ENCODE measurements around the gene PRPF40A. TPM values are rescaled to one million over a fixed set of nuclear protein-coding genes. Genes with fewer than 3 reads are reported as not detected.

Gene PRPF40A
- total and polyA plus RNA-seq, 2 experiments from 2014 or later, result 254 to 261 TPM

DNA sequence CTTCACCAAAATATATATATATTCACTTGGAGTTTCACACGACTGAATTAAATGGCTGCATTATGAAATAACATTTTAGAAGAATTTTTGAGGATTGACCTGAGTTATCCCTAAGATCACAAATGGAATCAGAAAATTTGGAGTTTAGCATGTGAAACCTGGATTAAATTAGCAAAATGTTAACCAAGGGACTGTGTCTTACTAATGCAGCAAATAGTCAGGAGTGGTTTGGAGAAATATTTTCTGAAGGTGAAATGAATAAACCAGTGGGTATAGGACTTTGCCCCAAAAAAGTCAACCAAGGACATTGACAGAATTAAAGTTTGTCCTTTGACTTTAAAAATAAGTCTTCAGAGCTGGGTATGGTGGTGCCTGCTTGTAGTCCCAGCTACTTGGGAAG is 111.2 kb downstream of the PRPF40A start (continued):
- TF ChIP-seq ZNF462 (CRISPR knock-in tag; IDR thresholded peaks at IDR 0.05) (no peak), ZNF114 (CRISPR knock-in tag; IDR thresholded peaks at IDR 0.05) (no peak), JUNB (IDR thresholded peaks at IDR 0.05; ENCODE audit: unreplicated experiment) (no peak), CREB1 (CRISPR knock-in tag; IDR thresholded peaks at IDR 0.05; ENCODE audit: low read depth) (no peak)

- H3K27me3 Mint-ChIP-seq (ENCODE audit: insufficient read depth, low read depth, poor library complexity), result peaks cover 4% of the 10 kb centered on the region
- no peak overlapping the region for H3K4me3 ChIP-seq
- H3K4me3 Mint-ChIP-seq, result no peak overlapping the region
- H2AFZ ChIP-seq, result no peak overlapping the region
- 0 out of 2 replicates have a peak, but pooled peaks cover 5% of the 10 kb centered on the region for H4K20me1 ChIP-seq (replicated peaks; ENCODE audit: insufficient read depth)
- no peak overlapping the region for H3K27ac ChIP-seq (ENCODE audit: low read depth)
- H3K27me3 ChIP-seq (ENCODE audit: insufficient read depth), result no peaks in the 10 kb centered on the region
- DNase-seq (ENCODE audit: low spot score) (peak; percentile 12), ATAC-seq (0 out of 3 replicates have a peak, but pooled peaks have one; percentile 27)
- H3K36me3 Mint-ChIP-seq (ENCODE audit: low read depth), result peaks cover 4% of the 10 kb centered on the region; the same call in 1 of the 3 replicates
- H3K27ac Mint-ChIP-seq, result no peak overlapping the region; the same call in 1 of the 2 replicates
- peaks cover 8% of the 10 kb centered on the region; the same call in 1 of the 2 replicates for H3K9me2 ChIP-seq (ENCODE audit: insufficient read depth)
- H3K36me3 ChIP-seq (ENCODE audit: insufficient read depth), result 0 out of 2 replicates have a peak, but pooled peaks cover 4% of the 10 kb centered on the region
- H3K4me1 Mint-ChIP-seq, result peaks cover 14% of the 10 kb centered on the region; the same call in 2 of the 3 replicates
- H3K4me2 ChIP-seq, result no peak overlapping the region
- H3K79me2 ChIP-seq (replicated peaks; ENCODE audit: insufficient read depth), result no peaks in the 10 kb centered on the region
- no peaks in the 10 kb centered on the region for H3F3A ChIP-seq (replicated peaks; ENCODE audit: low read depth)
- peaks cover 2% of the 10 kb centered on the region; the same call in 1 of the 2 replicates for H3K4me1 ChIP-seq (ENCODE audit: insufficient read depth)
- no peaks in the 10 kb centered on the region for H3K9me3 Mint-ChIP-seq
- TF ChIP-seq STAT1 (IDR thresholded peaks at IDR 0.05; ENCODE audit: unreplicated experiment) (no peak), ZNF331 (CRISPR knock-in tag; IDR thresholded peaks at IDR 0.05; ENCODE audit: low read depth) (no peak), CREB1 (CRISPR knock-in tag; IDR thresholded peaks at IDR 0.05; ENCODE audit: low read depth) (no peak), EZH2 (IDR thresholded peaks at IDR 0.05; ENCODE audit: low read depth, unreplicated experiment) (no peak), NANOG (IDR thresholded peaks at IDR 0.05; ENCODE audit: borderline replicate concordance) (no peak)
- TF ChIP-seq, protein P1, sequence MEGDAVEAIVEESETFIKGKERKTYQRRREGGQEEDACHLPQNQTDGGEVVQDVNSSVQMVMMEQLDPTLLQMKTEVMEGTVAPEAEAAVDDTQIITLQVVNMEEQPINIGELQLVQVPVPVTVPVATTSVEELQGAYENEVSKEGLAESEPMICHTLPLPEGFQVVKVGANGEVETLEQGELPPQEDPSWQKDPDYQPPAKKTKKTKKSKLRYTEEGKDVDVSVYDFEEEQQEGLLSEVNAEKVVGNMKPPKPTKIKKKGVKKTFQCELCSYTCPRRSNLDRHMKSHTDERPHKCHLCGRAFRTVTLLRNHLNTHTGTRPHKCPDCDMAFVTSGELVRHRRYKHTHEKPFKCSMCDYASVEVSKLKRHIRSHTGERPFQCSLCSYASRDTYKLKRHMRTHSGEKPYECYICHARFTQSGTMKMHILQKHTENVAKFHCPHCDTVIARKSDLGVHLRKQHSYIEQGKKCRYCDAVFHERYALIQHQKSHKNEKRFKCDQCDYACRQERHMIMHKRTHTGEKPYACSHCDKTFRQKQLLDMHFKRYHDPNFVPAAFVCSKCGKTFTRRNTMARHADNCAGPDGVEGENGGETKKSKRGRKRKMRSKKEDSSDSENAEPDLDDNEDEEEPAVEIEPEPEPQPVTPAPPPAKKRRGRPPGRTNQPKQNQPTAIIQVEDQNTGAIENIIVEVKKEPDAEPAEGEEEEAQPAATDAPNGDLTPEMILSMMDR (conservative IDR thresholded peaks at IDR 0.05; ENCODE audit: low read depth in 2 of 2), result no peak
- TF ChIP-seq, protein P2, sequence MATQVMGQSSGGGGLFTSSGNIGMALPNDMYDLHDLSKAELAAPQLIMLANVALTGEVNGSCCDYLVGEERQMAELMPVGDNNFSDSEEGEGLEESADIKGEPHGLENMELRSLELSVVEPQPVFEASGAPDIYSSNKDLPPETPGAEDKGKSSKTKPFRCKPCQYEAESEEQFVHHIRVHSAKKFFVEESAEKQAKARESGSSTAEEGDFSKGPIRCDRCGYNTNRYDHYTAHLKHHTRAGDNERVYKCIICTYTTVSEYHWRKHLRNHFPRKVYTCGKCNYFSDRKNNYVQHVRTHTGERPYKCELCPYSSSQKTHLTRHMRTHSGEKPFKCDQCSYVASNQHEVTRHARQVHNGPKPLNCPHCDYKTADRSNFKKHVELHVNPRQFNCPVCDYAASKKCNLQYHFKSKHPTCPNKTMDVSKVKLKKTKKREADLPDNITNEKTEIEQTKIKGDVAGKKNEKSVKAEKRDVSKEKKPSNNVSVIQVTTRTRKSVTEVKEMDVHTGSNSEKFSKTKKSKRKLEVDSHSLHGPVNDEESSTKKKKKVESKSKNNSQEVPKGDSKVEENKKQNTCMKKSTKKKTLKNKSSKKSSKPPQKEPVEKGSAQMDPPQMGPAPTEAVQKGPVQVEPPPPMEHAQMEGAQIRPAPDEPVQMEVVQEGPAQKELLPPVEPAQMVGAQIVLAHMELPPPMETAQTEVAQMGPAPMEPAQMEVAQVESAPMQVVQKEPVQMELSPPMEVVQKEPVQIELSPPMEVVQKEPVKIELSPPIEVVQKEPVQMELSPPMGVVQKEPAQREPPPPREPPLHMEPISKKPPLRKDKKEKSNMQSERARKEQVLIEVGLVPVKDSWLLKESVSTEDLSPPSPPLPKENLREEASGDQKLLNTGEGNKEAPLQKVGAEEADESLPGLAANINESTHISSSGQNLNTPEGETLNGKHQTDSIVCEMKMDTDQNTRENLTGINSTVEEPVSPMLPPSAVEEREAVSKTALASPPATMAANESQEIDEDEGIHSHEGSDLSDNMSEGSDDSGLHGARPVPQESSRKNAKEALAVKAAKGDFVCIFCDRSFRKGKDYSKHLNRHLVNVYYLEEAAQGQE (IDR thresholded peaks at IDR 0.05; ENCODE audit: unreplicated experiment), result no peak
These were observed 114.1 kb downstream of the PRPF40A start for GRCh38 chr2:152603166-152603565.
